DMS53 treated with DMSO at 0.1 percent for 48 hours (cell line): ENCODE data around the gene TDRD12.
A peak's percentile ranks its signal among the peaks of the same experiment; 100 is the strongest.

Experiments used
- DNase-seq: peaks from one replicate; lab custom pipeline; 2025; ENCODE audit not compliant: unreplicated experiment; lab: John Stamatoyannopoulos, UW

The TDRD12 gene

DNA sequence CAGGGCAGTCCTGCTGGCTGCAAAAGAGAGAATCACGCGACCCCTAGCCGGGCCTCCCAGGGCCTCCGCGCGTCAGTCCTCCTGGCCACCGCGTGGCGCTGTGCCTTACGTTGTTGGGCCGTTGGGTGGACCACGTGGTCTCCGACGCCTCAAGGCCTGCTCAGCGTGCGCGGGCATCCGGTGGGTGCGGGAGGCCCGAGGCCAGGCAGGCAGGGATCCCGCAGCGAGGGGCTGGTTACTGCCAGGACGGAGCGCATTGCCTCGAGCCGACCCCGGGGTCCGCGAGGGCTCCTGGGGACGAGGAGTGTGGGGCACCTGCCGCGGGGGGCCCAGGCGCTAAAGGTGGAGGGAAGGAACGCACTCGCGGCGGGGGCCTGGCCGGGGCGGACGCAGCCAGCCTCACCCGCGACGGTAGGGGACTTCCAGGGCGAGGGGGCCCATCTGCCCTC, at the start of gene TDRD12:
Gene TDRD12, plus strand, starts transcription at position 157 of the 449 bp plus-strand sequence. CDS start 306 bp downstream, outside the sequence.
- no peak for DNase-seq

DNA sequence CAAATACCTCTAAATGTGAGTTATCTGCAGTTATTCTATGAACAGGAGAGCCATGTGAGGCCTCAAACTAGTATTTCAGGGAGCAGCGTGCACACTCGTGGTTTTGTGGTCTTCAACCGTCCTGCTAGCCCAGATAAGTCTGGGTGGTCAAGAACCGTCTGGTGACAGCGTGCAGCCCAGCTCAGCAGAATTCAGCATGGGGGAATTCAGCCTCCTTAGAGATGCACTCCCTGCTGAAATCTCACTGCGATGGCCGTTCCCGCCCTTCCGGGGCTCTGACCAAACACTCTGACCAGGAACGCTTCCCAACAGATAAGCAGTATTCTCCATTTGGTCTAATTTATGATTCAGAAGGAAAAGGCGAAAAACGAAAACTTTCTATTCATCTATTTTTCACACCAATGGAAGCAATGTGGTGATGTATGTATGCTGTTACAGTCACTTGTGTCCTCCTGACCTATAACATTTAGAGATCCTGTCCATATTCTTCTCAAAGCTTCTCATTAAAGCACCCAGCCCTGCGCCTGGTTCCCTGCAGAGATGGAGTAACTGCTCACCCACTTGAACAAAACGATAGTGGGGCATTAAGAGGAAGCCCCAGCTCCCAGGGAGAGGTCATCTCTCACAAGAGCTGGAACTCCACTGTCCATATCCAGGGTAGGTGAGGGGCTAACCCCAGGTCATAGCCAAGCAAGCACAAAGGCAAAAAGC, 47.5 kb upstream of the TDRD12 start:
- no peak for DNase-seq

DNA sequence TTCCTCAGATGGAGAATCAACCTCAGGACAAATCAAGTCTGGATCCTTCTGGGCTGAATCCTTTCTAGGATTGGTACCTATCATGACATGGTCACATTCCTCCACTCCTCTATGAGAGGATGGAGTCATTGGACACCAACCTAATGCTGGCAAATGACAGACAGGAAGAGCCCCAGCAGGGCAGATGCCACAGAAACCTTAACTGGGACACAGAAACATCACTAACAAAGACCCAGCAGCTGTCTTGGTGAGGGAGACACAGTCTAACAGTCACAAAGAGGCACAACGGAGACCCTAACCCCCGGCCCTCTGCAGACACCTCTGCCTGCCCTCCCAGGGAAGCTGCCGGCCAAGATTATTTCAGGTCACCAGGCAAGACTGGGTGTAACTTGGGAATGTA, 46.7 kb upstream of the TDRD12 start:
- no peak for DNase-seq

DNA sequence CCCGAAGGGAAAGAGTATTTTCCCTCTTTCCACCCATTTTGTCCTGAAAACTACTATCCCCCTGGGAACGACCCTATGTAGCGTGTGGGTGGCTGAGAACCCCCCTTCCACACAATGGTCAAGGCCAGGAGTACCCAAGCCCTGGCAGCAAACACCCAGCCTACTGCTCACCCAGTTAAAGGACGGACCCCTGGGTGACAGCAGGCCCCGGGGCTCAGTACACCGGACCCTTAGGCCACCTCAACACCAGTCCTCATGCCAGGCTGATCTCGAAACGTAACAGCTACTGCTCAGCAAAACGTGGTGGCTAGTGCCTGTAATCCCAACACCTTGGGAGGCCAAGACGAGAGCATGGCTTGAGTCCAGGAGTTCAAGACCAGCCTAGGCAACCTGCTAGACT, 46.0 kb upstream of the TDRD12 start:
- DNase-seq: no peak

- DNase-seq: no peak
Measured at GRCh38 chr19:32674153-32674930, 45.2 kb upstream of the TDRD12 start.

- DNase-seq: peak; percentile 90
Measured at GRCh38 chr19:32674931-32675719, 44.4 kb upstream of the TDRD12 start, which contains the start of gene ANKRD27. Gene ANKRD27, minus strand, starts transcription at chr19:32675180. Its CDS starts 16,165 bp downstream, at chr19:32659015.

DNA sequence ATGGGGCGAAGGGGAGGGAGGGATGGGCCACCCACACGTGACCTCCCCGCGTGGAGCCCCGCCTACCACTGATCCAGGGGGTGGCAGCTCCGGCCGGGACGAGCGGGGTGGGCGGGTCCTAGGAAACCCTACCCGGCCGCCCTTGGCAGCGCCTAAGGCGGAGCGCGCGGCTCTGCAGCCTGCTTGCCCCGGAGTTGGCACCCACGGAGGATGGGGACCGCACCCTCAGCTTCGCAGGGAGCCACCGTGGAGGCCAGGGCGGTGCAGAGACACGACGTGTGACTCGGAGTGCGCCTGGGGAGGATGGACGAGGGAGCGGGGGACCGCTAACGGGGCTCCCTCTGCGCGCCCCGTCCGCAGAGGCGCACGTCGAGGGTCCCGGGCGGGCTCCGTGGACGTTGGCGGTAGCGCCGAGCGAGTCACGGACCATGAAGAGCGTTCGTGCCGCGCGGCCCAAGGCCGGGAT, 43.8 kb upstream of the TDRD12 start, which contains the start of gene RGS9BP:
Gene RGS9BP, plus strand, starts transcription at position 129 of the 466 bp plus-strand sequence. CDS start 416 bp downstream, outside the sequence.
- DNase-seq: peak; percentile 50

- no peak for DNase-seq
Measured at GRCh38 chr19:32676186-32676894, 43.2 kb upstream of the TDRD12 start.

- no peak for DNase-seq
Measured at GRCh38 chr19:32676895-32677359, 42.6 kb upstream of the TDRD12 start.

DNA sequence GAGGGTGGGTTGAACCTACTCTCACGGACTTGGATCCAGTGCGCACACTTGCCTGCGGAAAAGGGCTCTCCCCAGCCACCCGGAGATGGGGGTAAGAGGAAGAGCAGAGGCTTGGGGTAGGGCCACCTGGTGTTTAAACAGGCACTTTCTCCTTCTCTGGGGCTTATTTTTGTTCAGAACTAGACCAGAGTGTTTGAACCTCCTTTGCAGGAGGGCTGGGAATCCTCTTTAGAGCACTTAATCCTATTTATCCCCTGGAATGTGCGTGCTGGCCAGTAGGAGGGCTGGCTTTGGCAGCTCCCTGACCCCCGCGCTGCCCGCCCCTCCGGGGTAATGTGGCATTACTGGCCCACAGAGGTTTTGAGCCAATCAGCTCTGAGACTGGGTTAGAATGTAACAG, 41.9 kb upstream of the TDRD12 start:
- no peak for DNase-seq

- DNase-seq: no peak
Measured at GRCh38 chr19:32680986-32681385, 38.6 kb upstream of the TDRD12 start.

GRCh38 chr19:32682317-32682716, 37.2 kb upstream of the TDRD12 start:
- no peak for DNase-seq

DNA sequence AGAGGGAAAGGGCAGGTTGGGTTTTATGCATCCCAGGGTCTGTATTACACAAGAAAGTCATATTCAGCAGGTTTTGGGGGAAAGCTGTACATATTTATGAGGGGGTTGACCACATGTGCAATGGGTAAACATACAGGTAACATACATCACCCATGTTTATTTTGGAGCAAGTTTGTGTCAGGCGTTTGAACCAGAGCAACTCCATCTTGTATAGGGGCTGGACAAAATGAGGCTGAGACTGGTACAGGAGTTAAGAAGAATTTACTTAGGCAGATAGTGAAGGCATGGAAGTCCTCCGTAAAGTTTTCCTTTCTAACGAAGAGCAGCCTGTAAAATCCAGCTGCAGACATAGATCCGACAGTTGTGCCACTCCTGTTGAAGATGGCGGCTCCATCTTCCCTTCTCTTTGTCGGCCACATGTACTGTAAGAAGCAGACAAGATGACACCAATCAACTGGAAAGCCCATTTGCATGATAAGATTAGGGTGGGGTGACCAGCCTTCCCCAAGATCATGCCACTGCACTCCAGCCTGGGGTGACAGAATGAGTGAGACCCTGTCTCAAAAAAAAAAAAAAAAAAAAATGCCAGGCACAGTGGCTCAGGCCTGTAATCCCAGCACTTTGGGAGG, 32.6 kb upstream of the TDRD12 start:
- no peak for DNase-seq

DNA sequence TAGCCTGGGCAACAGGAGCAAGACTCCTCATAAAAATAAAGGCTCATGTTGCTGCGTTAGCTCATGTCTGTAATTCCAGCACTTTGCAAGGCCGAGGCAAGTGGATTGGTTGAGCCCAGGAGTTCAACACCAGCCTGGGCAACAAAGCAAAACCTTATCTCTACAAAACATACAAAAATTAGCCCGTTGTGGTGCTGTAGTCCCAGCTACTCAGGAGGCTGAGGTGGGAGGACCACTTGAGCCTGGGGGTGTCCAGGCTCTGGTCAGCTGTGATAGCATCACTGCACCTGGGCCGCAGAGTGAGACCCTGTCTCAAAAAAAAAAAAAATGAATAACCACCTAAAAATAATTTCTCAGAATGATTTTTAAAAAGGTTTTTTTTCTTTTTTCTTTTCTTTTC, 31.9 kb upstream of the TDRD12 start:
- DNase-seq: no peak

DNA sequence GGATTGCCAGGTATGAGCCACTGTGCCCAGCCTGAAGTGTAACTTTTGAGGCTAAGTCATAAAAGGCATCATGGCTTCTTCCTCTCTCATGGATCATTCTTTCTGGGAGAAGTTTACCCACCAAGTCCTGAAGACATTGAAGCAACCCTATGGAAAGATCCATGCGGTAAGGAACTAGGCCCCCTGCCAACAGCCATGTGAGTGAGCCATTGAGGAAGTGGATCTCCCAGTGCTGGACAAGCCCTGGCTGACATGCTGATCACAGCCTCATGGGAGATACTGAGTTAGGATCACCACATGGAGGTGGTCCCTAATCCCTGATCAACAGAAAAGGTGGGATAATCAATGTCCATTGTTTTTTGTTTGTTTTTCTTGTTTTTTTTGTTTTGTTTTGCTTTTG, 31.3 kb upstream of the TDRD12 start:
- DNase-seq: no peak

DNA sequence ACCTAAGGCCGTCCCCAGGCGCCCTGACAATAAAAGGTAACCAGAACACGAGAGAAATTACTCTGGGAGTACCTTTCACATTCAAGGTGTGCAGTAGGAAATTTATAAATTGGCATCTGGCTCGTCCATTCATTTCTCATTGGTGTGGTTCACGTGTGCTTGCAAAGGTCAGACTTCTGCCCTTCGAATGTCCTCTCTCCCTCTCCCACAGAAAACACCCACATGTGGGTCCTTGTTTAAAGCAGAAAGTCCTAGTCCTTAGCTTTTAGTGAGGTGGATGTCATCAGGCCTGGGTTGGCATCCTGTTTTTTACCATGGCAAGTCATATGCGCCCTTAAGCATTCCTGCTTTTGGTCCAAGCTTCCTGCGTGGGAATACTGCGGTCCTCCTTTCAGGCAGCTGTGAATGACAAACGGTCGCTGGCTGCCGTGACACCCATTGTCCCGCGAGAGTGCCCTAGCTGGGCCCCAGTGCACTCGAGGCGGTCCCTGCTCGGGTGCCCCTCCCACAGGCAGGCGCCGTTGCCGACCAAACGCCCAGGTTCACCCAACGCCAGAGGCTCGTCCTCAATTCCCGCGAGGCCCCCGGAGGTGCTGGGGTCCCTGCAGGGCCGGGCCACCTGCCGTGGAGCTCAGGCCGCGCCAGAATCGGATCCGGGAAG, 28.1 kb upstream of the TDRD12 start, which contains the start of gene NUDT19:
Gene NUDT19, plus strand, starts transcription at position 531 of the 661 bp plus-strand sequence. CDS start 140 bp downstream, outside the sequence.
- DNase-seq: peak; percentile 71

DNA sequence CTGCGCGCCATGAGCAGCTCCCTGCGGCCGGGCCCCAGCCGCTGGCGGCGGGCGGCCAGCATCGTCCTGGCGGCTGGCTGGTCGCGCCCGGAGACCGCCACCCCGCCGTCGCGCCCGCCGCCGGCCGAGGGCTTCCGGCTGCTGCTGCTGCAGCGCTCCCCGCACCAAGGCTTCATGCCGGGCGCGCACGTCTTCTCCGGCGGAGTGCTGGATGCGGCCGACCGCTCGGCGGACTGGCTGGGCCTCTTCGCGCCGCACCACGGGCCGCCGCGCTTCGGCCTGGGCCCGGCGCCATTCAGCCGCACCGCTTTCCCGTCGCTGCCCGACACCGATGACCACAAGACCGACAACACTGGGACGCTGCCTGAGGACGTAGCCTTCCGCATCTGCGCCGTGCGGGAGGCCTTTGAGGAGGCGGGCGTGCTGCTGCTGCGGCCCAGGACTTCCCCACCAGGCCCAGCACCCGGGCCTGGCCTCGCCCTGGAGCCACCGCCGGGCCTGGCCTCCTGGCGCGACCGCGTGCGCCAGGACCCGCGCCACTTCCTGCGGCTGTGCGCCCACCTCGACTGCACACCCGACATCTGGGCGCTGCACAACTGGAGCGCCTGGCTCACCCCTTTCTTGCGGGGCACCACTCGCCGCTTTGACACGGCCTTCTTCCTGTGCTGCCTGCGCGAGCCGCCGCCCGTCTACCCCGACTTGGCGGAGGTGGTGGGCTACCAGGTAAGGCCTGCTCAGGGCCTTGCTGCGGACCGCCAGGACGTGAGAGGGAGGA, 27.4 kb upstream of the TDRD12 start:
- DNase-seq: no peak

GRCh38 chr19:32692727-32693061, 26.9 kb upstream of the TDRD12 start:
- no peak for DNase-seq
